GM21381 (cell line): ENCODE measurements around the gene GLIS1.

Experiments used
- ATAC-seq: cut with Tn5 transposase; IDR thresholded peaks from one replicate; pipeline ENCODE4 v1.9.1; 2021; ENCODE audit warnings: mild to moderate bottlenecking, moderate library complexity; ENCODE audit not compliant: unreplicated experiment

GLIS1 gene

GRCh38 chr1:53696051-53696450 is 42.9 kb downstream of the GLIS1 start:
- ATAC-seq = no peak

- no peak for ATAC-seq
Measured at GRCh38 chr1:53695116-53695515, 43.8 kb downstream of the GLIS1 start.

- no peak for ATAC-seq
Measured at GRCh38 chr1:53694718-53695091, 44.3 kb downstream of the GLIS1 start.

GRCh38 chr1:53693773-53694717 is 44.9 kb downstream of the GLIS1 start:
- ATAC-seq = no peak

- no peak for ATAC-seq
Measured at GRCh38 chr1:53693339-53693738, 45.6 kb downstream of the GLIS1 start.

GRCh38 chr1:53691326-53691725 is 47.6 kb downstream of the GLIS1 start:
- ATAC-seq = no peak

- ATAC-seq = no peak
Measured at GRCh38 chr1:53690411-53690810, 48.6 kb downstream of the GLIS1 start.

- no peak for ATAC-seq
Measured at GRCh38 chr1:53689736-53690326, 49.1 kb downstream of the GLIS1 start.

GRCh38 chr1:53689223-53689622 is 49.7 kb downstream of the GLIS1 start:
- ATAC-seq = no peak

- no peak for ATAC-seq
Measured at GRCh38 chr1:53688381-53689102, 50.4 kb downstream of the GLIS1 start.

- ATAC-seq = no peak
Measured at GRCh38 chr1:53687901-53688300, 51.1 kb downstream of the GLIS1 start.

GRCh38 chr1:53687426-53687825 is 51.5 kb downstream of the GLIS1 start:
- no peak for ATAC-seq

- ATAC-seq = no peak
Measured at GRCh38 chr1:53686965-53687267, 52.0 kb downstream of the GLIS1 start.

- no peak for ATAC-seq
Measured at GRCh38 chr1:53686091-53686964, 52.6 kb downstream of the GLIS1 start.

GRCh38 chr1:53685272-53686051 is 53.5 kb downstream of the GLIS1 start:
- no peak for ATAC-seq

- ATAC-seq = no peak
Measured at GRCh38 chr1:53684741-53685140, 54.2 kb downstream of the GLIS1 start.

GRCh38 chr1:53683986-53684740 is 54.8 kb downstream of the GLIS1 start:
- ATAC-seq = no peak

GRCh38 chr1:53682881-53683280 is 56.1 kb downstream of the GLIS1 start:
- no peak for ATAC-seq

- no peak for ATAC-seq
Measured at GRCh38 chr1:53681977-53682685, 56.8 kb downstream of the GLIS1 start.
